ENCODE measurements around the gene PALM.

The PALM gene

GRCh38 chr19:782878-783668 is 74.3 kb downstream of the PALM start:
- DNase-seq (ENCODE audit: low read depth), result no peak

DNA sequence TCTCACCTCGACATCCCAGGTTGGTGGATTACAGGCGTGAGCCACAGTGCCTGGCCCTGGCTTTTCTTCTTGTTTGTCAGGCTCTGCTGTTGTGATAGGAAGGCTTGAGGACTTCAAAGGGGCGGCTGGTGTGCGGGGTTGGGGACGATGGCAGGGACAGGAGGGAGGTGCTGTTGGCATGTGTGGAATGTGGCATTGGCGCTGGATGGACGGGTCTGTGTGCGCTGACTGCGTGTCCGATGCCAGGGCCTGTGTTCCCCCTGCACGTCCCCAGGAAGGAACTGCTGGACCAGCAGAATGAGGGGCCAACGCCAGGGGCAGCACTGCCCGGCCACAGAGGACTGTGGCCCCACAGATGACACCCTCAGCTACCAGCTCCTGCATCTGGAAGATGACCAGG is 75.8 kb downstream of the PALM start:
- no peak for DNase-seq (ENCODE audit: low read depth)

DNA sequence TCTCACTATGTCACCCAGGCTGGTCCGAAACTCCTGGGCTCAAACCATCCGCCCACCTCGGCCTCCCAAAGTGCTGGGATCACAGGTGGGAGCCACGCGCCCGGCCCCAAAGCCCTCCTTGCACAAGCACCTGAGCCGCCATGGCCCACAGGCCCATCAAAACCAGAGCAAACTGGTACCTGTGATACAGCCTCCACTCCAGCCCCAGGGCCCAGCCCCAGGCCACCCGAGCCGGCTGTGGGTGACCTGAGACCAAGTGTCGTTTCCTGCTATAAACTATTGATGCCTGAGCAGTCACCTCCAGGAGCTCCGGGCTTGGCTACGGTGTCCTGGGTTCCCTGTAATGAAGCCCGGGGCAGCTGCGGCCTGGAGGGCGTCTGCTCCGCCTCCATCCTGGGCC is 78.8 kb downstream of the PALM start:
- DNase-seq (ENCODE audit: low read depth), result no peak

- DNase-seq (ENCODE audit: low read depth), result no peak
Measured at GRCh38 chr19:788686-788982, 79.9 kb downstream of the PALM start.

GRCh38 chr19:788983-789700 is 80.4 kb downstream of the PALM start:
- DNase-seq (ENCODE audit: low read depth), result peak; percentile 56

DNA sequence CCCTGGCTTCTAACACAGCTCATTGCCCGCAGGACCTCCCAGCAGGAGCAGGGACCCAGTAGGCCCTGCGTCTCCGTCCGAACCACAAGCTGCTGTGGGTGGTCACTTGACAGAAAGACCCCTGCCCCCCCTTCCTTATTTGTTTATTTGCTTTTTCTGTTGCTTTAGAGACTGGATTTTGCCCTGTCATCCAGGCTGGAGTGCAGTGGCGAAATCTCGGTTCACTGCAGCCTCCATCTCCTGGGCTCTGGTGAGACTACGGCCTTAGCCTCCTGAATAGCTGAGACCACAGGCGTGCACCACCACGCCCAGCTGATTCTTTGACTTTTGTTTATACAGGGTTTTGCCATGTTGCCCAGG is 80.9 kb downstream of the PALM start:
- DNase-seq (ENCODE audit: low read depth), result peak; percentile 24

- DNase-seq (ENCODE audit: low read depth), result no peak
Measured at GRCh38 chr19:791007-791566, 82.4 kb downstream of the PALM start.

DNA sequence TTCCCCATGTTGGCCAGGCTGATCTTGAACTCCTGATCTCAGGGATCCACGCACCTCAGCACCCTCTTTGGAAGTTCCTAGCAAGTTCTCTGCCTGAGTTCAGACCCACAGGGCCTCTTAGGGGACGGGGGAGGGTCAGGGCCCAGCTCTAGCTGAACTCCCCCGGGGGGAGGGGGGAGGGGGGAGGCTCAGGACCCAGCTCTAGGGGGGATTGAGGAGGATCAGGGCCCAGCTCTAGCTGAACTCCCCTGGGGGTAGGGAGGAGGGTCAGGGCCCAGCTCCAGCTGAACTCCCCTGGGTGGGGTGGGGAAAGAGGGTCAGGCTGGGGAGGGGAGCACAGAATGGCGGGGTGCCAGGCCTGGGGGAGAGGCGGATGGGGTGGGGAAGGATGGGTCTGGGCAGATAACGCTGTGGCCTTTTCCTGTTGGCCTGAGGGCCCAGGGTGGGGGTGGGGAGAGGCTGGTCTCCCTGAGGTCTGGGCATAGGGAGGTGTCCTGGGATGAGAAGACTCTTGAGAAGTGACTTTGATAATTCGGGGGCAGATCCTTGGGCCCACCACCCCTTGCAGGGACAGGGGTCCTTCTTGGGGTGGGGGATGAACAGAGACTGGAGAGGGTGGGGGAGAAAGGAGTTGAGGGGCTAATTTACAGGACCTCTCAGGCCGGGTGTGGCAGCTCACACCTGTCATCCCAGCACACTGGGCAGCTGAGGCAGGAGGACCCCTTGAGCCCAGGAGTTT is 83.0 kb downstream of the PALM start:
- DNase-seq (ENCODE audit: low read depth), result no peak

- no peak for DNase-seq (ENCODE audit: low read depth)
Measured at GRCh38 chr19:792306-792885, 83.7 kb downstream of the PALM start.

DNA sequence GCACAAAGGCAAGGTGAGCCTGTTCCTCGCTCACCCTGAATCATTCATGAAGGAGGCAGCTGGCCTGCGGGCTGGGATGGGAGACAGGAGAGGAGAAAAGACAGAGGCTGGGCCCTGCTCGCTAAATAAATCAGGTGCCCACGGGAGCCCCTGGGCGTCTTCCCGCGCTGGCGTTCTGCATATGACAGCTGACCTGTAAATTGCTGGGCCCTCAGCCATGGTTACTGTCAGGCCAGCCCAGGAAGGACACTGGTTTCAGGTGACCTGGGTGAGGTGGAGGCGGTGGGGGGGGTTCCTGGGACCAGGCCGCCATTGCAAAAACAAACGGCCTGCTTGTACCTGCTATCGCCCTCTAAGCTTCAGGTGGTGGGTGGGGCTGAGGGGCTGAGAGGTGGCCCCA is 85.1 kb downstream of the PALM start:
- DNase-seq (ENCODE audit: low read depth), result no peak

GRCh38 chr19:795073-795611 is 86.4 kb downstream of the PALM start:
- no peak for DNase-seq (ENCODE audit: low read depth)

GRCh38 chr19:795691-796581 is 87.2 kb downstream of the PALM start:
- DNase-seq (ENCODE audit: low read depth), result no peak

DNA sequence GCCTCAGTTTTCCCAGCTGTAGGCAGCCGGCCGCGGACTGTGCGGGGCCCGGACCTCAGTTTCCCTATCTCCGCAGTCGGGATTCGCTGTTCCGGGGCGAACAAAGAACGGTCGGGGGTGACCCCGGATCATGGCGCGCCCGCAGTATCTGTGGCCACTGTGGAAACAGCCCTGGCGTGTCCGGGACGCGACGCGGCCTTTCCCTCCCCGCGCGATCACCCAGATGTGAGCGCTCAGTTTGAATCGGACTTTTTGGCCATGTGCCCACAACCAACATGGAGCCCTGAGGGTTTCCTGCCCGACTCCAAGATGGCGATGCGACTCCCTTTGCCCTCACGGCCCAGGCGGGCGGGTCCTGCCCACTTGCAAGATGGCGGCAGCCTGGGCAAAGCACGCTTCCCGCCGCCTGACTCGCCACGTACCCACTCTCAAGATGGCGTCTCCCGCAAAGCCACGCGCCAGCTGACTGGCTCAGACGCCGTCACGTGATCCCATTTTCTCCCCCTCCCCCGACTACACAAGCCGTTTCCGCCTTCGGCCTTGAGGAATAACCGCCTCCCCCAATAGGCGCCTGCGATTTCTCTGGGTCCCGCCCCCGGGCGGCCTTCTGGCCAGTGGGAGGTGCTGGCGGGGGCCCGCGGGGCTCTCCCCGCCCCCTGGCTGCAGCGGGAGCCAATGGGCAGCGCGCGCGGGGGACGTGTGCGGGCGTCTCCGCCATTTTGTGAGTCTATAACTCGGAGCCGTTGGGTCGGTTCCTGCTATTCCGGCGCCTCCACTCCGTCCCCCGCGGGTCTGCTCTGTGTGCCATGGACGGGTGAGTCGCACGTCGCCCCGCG is 88.2 kb downstream of the PALM start, which contains the start of gene PTBP1:
Gene PTBP1 (plus strand): TSS at position 761 of the 836 bp plus-strand sequence. CDS start 46 bp downstream, at position 807.
- peak; percentile 100 for DNase-seq (ENCODE audit: low read depth)
